GM21528 (cell line): ENCODE measurements around the gene RNU6-1.

ENCODE experiments used
- ATAC-seq: cut with Tn5 transposase; IDR thresholded peaks from one replicate; pipeline ENCODE4 v1.9.1; 2021; ENCODE audit warnings: mild to moderate bottlenecking, moderate library complexity; ENCODE audit not compliant: unreplicated experiment, low FRiP score

Gene RNU6-1

GRCh38 chr15:67823314-67824196, 16.3 kb downstream of the RNU6-1 start:
- no peak for ATAC-seq

- ATAC-seq, result no peak
These were observed 17.1 kb downstream of the RNU6-1 start for GRCh38 chr15:67822537-67823313.

- ATAC-seq, result no peak
These were observed 17.9 kb downstream of the RNU6-1 start for GRCh38 chr15:67821784-67822440.

- no peak for ATAC-seq
These were observed 18.7 kb downstream of the RNU6-1 start for GRCh38 chr15:67820992-67821783.

GRCh38 chr15:67820122-67820991, 19.5 kb downstream of the RNU6-1 start:
- ATAC-seq, result no peak

- no peak for ATAC-seq
These were observed 20.2 kb downstream of the RNU6-1 start for GRCh38 chr15:67819636-67820035.

- ATAC-seq, result no peak
These were observed 21.4 kb downstream of the RNU6-1 start for GRCh38 chr15:67818464-67818863.

- ATAC-seq, result no peak
These were observed 23.2 kb downstream of the RNU6-1 start for GRCh38 chr15:67816668-67817067.

- no peak for ATAC-seq
These were observed 24.7 kb downstream of the RNU6-1 start for GRCh38 chr15:67815036-67815592.

GRCh38 chr15:67813104-67813634, 26.7 kb downstream of the RNU6-1 start:
- ATAC-seq, result no peak

GRCh38 chr15:67812241-67812644, 27.6 kb downstream of the RNU6-1 start:
- ATAC-seq, result no peak

GRCh38 chr15:67809866-67810265, 30.0 kb downstream of the RNU6-1 start:
- ATAC-seq, result no peak

GRCh38 chr15:67809441-67809840, 30.4 kb downstream of the RNU6-1 start:
- ATAC-seq, result no peak

GRCh38 chr15:67808821-67809220, 31.0 kb downstream of the RNU6-1 start:
- ATAC-seq, result no peak

- no peak for ATAC-seq
These were observed 32.0 kb downstream of the RNU6-1 start for GRCh38 chr15:67807836-67808235.

- ATAC-seq, result no peak
These were observed 32.7 kb downstream of the RNU6-1 start for GRCh38 chr15:67807141-67807540.

- ATAC-seq, result no peak
These were observed 33.3 kb downstream of the RNU6-1 start for GRCh38 chr15:67806536-67806935.

GRCh38 chr15:67805666-67806516, 34.0 kb downstream of the RNU6-1 start:
- ATAC-seq, result no peak
